Regular cardiac myocyte (primary cell): Measurements from ENCODE around the gene MYL12A. TPM values are rescaled to one million over a fixed set of nuclear protein-coding genes. Genes with fewer than 3 reads are reported as not detected.

ENCODE experiments used
- total RNA-seq: library from RNA; depleted of rRNA; stranded (reverse); fragments of >200 nt; gene quantifications from 2 replicates; pipeline ENCODE4 v1.2.3, GENCODE V29; 2014

MYL12A gene
- 1,015 and 1,197 TPM in 2 replicates for total RNA-seq

GRCh38 chr18:3247240-3248061 is at the start of gene MYL12A:
TSS of gene MYL12A (plus strand) at chr18:3247801. CDS start at chr18:3253248, 5,447 bp downstream.

GRCh38 chr18:3219631-3220335 is 27.8 kb upstream of the MYL12A start, which contains the start of gene MYOM1:
TSS of gene MYOM1 (minus strand) at chr18:3219968. CDS start at chr18:3215223, 4,745 bp downstream.

DNA sequence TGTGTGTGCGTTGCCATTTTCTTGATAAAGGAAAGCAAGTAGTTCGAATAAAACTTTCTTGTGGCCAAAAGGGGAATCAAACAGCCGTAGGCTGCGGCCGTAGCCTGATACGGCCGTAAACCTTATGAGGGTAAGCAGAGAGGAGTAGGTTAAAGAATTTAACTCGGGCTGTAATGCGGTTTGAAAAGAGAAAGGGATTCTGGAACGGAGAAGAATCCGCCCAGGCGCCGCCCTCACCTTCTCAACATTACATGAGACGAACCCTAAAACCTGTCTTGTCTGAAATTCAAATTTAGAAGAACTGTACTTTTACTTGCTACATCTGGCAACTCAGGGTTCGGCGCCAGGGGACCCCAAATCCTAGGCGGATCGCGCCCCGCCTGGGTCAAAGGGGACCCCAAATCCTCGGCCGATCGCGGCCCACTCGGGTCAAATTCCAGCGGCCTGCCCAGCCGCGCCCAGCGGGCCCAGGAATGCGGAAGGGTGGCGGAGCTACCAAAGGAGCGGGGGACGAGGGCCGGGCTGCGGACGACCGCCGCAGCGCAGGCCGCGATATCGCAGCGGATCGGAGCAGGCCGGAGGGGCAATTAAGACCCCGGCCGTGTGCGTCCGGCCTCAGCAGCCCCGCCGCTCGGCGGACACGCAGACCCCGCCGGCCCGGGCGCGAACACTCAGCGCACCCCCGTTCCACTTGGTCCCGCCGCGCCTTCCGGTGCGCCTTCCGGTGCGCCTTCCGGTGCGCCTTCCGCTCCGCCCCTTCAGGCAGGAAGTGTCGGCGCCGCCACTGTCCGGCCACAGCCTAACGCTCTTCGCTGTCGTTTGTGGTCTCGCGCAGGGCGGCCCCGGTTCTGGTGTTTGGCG is 14.0 kb downstream of the MYL12A start, which contains the start of gene MYL12B:
Gene MYL12B (plus strand): TSS at position 761 of the 861 bp plus-strand sequence. CDS start 10,766 bp downstream, outside the sequence.

Other genes with a start within 250 kb of the MYL12A start
- 25.7 and 38.6 TPM in 2 replicates for gene LPIN2, start 234.7 kb upstream of the MYL12A start, total RNA-seq
- gene MYOM1, start 27.8 kb upstream of the MYL12A start, total RNA-seq: 0.38 and 5.6 TPM in 2 replicates
- 423 and 523 TPM in 2 replicates for gene MYL12B, start 14.3 kb downstream of the MYL12A start, total RNA-seq
- gene TGIF1, start 202.4 kb downstream of the MYL12A start, total RNA-seq: 97.0 and 280 TPM in 2 replicates